ENCODE results near the gene PCDHA1.
"Not testable (repeated sequence)": the region's sequence is repeated elsewhere in the genome, so short reads cannot be mapped to it uniquely, and the experiment has no call there.

PCDHA1 gene

GRCh38 chr5:140842798-140843733 lies 57.1 kb downstream of the PCDHA1 start:
- ChIA-PET CTCF (no interaction called here), POLR2A (no interaction called here)
- TF ChIP-seq CTCF (IDR thresholded peaks at IDR 0.05; ENCODE audit: insufficient read depth, low read length, missing control alignments): no peak
- H3K4me3 ChIP-seq (ENCODE audit: low read depth, low read length): no peak overlapping the region
- no peak for DNase-seq (ENCODE audit: low read depth, low spot score)

GRCh38 chr5:140848139-140849102 lies 62.5 kb downstream of the PCDHA1 start, which contains the start of gene PCDHA9:
TSS of gene PCDHA9 (plus strand) at chr5:140848382. CDS start at chr5:140848496, 114 bp downstream.
- DNase-seq (ENCODE audit: low read depth, low spot score); H3K4me3 ChIP-seq (ENCODE audit: low read depth, low read length); CTCF ChIA-PET; POLR2A ChIA-PET: not testable (repeated sequence)

- POLR2A ChIA-PET; DNase-seq (ENCODE audit: low read depth, low spot score); H3K4me3 ChIP-seq (ENCODE audit: low read depth, low read length); CTCF ChIA-PET: not testable (repeated sequence)
Measured at GRCh38 chr5:140849831-140850634, 64.1 kb downstream of the PCDHA1 start.

- H3K4me3 ChIP-seq (ENCODE audit: low read depth, low read length): no peak within 1 kb of the TSS
- ChIA-PET CTCF (no interaction called here), POLR2A (no interaction called here)
- DNase-seq (ENCODE audit: low read depth, low spot score): no peak
- no peak for TF ChIP-seq CTCF (IDR thresholded peaks at IDR 0.05; ENCODE audit: insufficient read depth, low read length, missing control alignments)
Measured at GRCh38 chr5:140855772-140856674, 70.1 kb downstream of the PCDHA1 start, which contains the start of gene PCDHA10. TSS of gene PCDHA10 (plus strand) at chr5:140855897. CDS start at chr5:140856049, 152 bp downstream.

GRCh38 chr5:140857177-140857986 lies 71.4 kb downstream of the PCDHA1 start:
- POLR2A ChIA-PET: no interaction called here
- H3K4me3 ChIP-seq (ENCODE audit: low read depth, low read length): no peak overlapping the region
- CTCF ChIA-PET: no interaction called here
- no peak for DNase-seq (ENCODE audit: low read depth, low spot score)
- TF ChIP-seq CTCF (IDR thresholded peaks at IDR 0.05; ENCODE audit: insufficient read depth, low read length, missing control alignments): no peak

GRCh38 chr5:140857987-140858240 lies 72.0 kb downstream of the PCDHA1 start:
- DNase-seq (ENCODE audit: low read depth, low spot score): no peak
- no peak for TF ChIP-seq CTCF (IDR thresholded peaks at IDR 0.05; ENCODE audit: insufficient read depth, low read length, missing control alignments)
- no peak overlapping the region for H3K4me3 ChIP-seq (ENCODE audit: low read depth, low read length)
- POLR2A ChIA-PET: no interaction called here
- CTCF ChIA-PET: no interaction called here
